DND-41 (cell line): ENCODE data around the gene STPG2.

Experiments used
- ATAC-seq: fragments of 200-7000 bp; cut with Tn5 transposase; 3 replicates; pipeline ENCODE4 v1.9.1; 2021; ENCODE audit warnings: low read depth; ENCODE audit not compliant: insufficient read depth
- DNase-seq: peaks from one replicate; pipeline ENCODE4 v3.0.0-alpha.2; 2020
- H2AFZ ChIP-seq: 2 replicates; pipeline ENCODE4 v1.6.0; 2012; ENCODE audit warnings: low read depth, low read length
- H3K27ac ChIP-seq: 2 replicates; pipeline ENCODE4 v1.5.1; 2012; ENCODE audit warnings: low read length, inconsistent platforms
- H3K27me3 ChIP-seq: fragments of 200-600 bp; sonication (generic); 2 replicates; pipeline ENCODE4 v1.6.0; 2012; ENCODE audit warnings: low read length, mild to moderate bottlenecking, inconsistent platforms; ENCODE audit not compliant: insufficient read depth, poor library complexity
- H3K36me3 ChIP-seq: 2 replicates; pipeline ENCODE4 v1.5.1; 2012; ENCODE audit warnings: low read length, inconsistent platforms; ENCODE audit not compliant: insufficient read depth
- H3K4me1 ChIP-seq: 2 replicates; pipeline ENCODE4 v1.5.1; 2012; ENCODE audit warnings: mild to moderate bottlenecking, low read length; ENCODE audit not compliant: insufficient read depth
- H3K4me2 ChIP-seq: 2 replicates; pipeline ENCODE4 v1.6.0; 2012; ENCODE audit warnings: mild to moderate bottlenecking, moderate library complexity, low read length, inconsistent platforms; ENCODE audit not compliant: insufficient read depth
- H3K4me3 ChIP-seq, 2 experiments: fragments of 200-600 bp in 1 of 2; shearing (Covaris generic) in 1 of 2; 2 replicates each; pipeline ENCODE4 v1.5.1; 2012 to 2016; ENCODE audit warnings: inconsistent platforms in 2 of 2, low read length in 2 of 2, mild to moderate bottlenecking in 2 of 2, low read depth in 1 of 2, moderate library complexity in 1 of 2
- H3K79me2 ChIP-seq: 2 replicates; pipeline ENCODE4 v1.6.0; 2012; ENCODE audit warnings: low read length, inconsistent platforms; ENCODE audit not compliant: insufficient read depth
- H3K9ac ChIP-seq: 2 replicates; pipeline ENCODE4 v1.6.0; 2012; ENCODE audit warnings: low read depth, mild to moderate bottlenecking, inconsistent platforms, low read length, moderate library complexity
- H3K9me3 ChIP-seq: 2 replicates; pipeline ENCODE4 v1.5.1; 2012; ENCODE audit warnings: low read length, moderate library complexity, mild to moderate bottlenecking, inconsistent platforms; ENCODE audit not compliant: insufficient read depth, severe bottlenecking
- H4K20me1 ChIP-seq: 2 replicates; pipeline ENCODE4 v1.6.0; 2012; ENCODE audit warnings: low read length; ENCODE audit not compliant: insufficient read depth
- CTCF ChIP-seq: IDR thresholded peaks from 2 replicates; pipeline ENCODE4 v1.5.1; 2012; ENCODE audit warnings: borderline replicate concordance, low read length, moderate library complexity, mild to moderate bottlenecking; ENCODE audit not compliant: poor library complexity, severe bottlenecking; ENCODE audit errors: extremely low read depth
- EZH2 ChIP-seq: IDR thresholded peaks from 3 replicates; pipeline ENCODE4 v1.6.1; 2012; ENCODE audit warnings: borderline replicate concordance, low read depth, mild to moderate bottlenecking, moderate library complexity, low read length, inconsistent platforms; ENCODE audit not compliant: severe bottlenecking

STPG2 gene

GRCh38 chr4:97917115-97917514 lies 226.2 kb downstream of the STPG2 start:
- Histone ChIP-seq H3K27me3 (no peaks in the 10 kb centered on the region), H3K9me3 (no peaks in the 10 kb centered on the region), H3K36me3 (no peaks in the 10 kb centered on the region), H3K4me1 (no peaks in the 10 kb centered on the region), H3K9ac (no peak overlapping the region), H4K20me1 (no peaks in the 10 kb centered on the region), H3K4me2 (no peak overlapping the region), H3K79me2 (no peaks in the 10 kb centered on the region), H3K27ac (no peak overlapping the region), H3K4me3 (no peak overlapping the region), H2AFZ (no peak overlapping the region)
- ATAC-seq: no peak
- TF ChIP-seq CTCF (no peak), EZH2 (no peak)
- no peak for DNase-seq

- H3K27ac ChIP-seq: no peak overlapping the region
- no peaks in the 10 kb centered on the region for H3K9me3 ChIP-seq
- no peak overlapping the region for H3K9ac ChIP-seq
- no peaks in the 10 kb centered on the region for H3K27me3 ChIP-seq
- no peak overlapping the region for H3K4me2 ChIP-seq
- no peak for DNase-seq
- ATAC-seq: no peak
- no peaks in the 10 kb centered on the region for H4K20me1 ChIP-seq
- no peaks in the 10 kb centered on the region for H3K79me2 ChIP-seq
- no peak overlapping the region for H3K4me3 ChIP-seq
- no peak for TF ChIP-seq EZH2
- TF ChIP-seq CTCF: no peak
- H2AFZ ChIP-seq: no peak overlapping the region
- H3K4me1 ChIP-seq: no peaks in the 10 kb centered on the region; the same call in 1 of the 2 replicates
- H3K36me3 ChIP-seq: no peaks in the 10 kb centered on the region
Measured at GRCh38 chr4:97912156-97912555, 231.1 kb downstream of the STPG2 start.

- H3K9ac ChIP-seq: no peak overlapping the region
- no peaks in the 10 kb centered on the region; the same call in 1 of the 2 replicates for H3K4me1 ChIP-seq
- H3K4me2 ChIP-seq: no peak overlapping the region
- no peaks in the 10 kb centered on the region for H3K36me3 ChIP-seq
- H2AFZ ChIP-seq: no peak overlapping the region
- ATAC-seq (no peak), DNase-seq (no peak)
- no peak overlapping the region for H3K27ac ChIP-seq
- H3K4me3 ChIP-seq: no peak overlapping the region
- no peaks in the 10 kb centered on the region for H3K79me2 ChIP-seq
- no peak for TF ChIP-seq EZH2
- TF ChIP-seq CTCF: peak; percentile 21
- H3K27me3 ChIP-seq: no peaks in the 10 kb centered on the region
- H3K9me3 ChIP-seq: no peaks in the 10 kb centered on the region
- H4K20me1 ChIP-seq: no peaks in the 10 kb centered on the region
Measured at GRCh38 chr4:97911236-97911906, 231.9 kb downstream of the STPG2 start.
